ENCODE measurements around the gene TMEM151A. TPM values are rescaled to one million over a fixed set of nuclear protein-coding genes. Genes with fewer than 3 reads are reported as not detected.

The TMEM151A gene
- total RNA-seq, 1 donor, result 0.36 TPM

DNA sequence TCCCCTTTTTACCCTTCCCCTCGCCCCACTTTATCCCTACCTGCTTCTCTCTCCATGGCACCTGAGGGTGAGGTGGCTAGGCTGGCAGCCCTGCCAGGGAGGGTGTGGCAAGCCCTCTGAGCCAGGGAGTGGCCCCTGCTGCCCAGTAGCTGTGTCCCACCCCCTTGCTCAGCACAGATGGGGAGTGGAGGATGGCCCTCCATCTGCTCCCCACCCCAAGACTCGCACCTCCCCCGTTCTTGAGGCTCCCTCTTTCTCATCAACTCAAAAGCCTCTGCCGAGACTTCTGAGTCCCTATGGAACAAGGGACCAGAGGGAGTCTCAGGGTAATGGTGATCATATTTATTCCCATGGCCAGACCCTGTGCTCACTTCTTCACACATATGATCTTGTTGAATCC is 1.7 kb downstream of the TMEM151A start:
- peak; percentile 74 for DNase-seq (ENCODE audit: insufficient read length, low spot score, missing footprints)
- H2AFZ ChIP-seq (ENCODE audit: low read length), result no peak overlapping the region
- H4K20me1 ChIP-seq (ENCODE audit: insufficient read depth, low read length), result no peaks in the 10 kb centered on the region
- H3K27ac ChIP-seq (ENCODE audit: low read depth, low read length), result no peak overlapping the region
- no peak overlapping the region for H3K4me2 ChIP-seq (ENCODE audit: insufficient read depth, low read length)
- H3K36me3 ChIP-seq (ENCODE audit: insufficient read depth, low read length), result no peaks in the 10 kb centered on the region
- no peak overlapping the region for H3K4me3 ChIP-seq (ENCODE audit: insufficient read depth, low read length)
- peaks cover 10% of the 10 kb centered on the region for H3K4me1 ChIP-seq (ENCODE audit: insufficient read depth, low read length)
- TF ChIP-seq, protein P1, sequence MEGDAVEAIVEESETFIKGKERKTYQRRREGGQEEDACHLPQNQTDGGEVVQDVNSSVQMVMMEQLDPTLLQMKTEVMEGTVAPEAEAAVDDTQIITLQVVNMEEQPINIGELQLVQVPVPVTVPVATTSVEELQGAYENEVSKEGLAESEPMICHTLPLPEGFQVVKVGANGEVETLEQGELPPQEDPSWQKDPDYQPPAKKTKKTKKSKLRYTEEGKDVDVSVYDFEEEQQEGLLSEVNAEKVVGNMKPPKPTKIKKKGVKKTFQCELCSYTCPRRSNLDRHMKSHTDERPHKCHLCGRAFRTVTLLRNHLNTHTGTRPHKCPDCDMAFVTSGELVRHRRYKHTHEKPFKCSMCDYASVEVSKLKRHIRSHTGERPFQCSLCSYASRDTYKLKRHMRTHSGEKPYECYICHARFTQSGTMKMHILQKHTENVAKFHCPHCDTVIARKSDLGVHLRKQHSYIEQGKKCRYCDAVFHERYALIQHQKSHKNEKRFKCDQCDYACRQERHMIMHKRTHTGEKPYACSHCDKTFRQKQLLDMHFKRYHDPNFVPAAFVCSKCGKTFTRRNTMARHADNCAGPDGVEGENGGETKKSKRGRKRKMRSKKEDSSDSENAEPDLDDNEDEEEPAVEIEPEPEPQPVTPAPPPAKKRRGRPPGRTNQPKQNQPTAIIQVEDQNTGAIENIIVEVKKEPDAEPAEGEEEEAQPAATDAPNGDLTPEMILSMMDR (IDR thresholded peaks at IDR 0.05; ENCODE audit: extremely low read depth, low read depth, low read length), result no peak
- H3K79me2 ChIP-seq (ENCODE audit: insufficient read depth, low read length), result peaks cover 5% of the 10 kb centered on the region
- no peaks in the 10 kb centered on the region for H3K9me3 ChIP-seq (ENCODE audit: low read depth, low read length)
- peaks cover 43% of the 10 kb centered on the region for H3K27me3 ChIP-seq (ENCODE audit: insufficient read depth, low read length)

DNA sequence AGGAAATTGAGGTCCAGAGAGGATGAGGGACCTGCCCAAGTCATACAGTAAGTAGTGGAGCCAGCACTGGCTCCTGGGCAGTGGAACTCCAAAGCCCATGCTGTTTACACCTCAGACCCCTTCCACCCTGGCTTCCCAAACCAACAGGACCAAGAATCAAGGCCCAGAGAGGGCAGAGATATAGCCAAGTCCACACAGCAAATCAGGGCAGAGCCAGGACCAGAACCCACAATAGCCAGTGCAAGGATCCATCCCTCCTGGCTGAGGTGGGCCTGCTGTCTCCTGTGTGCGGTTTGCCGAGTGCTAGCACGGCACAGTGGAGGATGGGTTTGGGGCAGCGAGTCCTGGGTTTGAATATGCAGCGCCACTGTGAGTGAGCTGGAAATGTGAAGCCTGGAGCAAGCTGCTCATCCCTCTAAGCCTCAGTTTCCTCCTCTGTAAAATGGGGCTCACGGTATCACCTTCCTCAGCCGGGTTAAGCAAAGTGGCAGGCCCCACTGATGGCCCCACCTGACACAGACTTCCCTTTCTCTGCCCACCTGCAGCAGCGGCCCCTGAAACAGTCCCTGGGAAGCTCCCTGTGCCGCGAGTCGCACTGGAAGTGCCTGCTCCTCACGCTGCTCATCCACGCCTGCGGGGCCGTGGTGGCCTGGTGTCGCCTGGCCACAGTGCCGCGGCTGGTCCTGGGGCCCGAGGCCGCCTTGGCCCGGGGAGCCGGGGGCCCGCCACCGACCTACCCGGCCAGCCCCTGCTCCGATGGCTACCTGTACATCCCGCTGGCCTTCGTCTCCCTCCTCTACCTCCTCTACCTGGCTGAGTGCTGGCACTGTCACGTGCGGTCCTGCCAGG is 2.3 kb downstream of the TMEM151A start:
- TF ChIP-seq, protein P1 (IDR thresholded peaks at IDR 0.05; ENCODE audit: extremely low read depth, low read depth, low read length), result no peak
- no peaks in the 10 kb centered on the region for H4K20me1 ChIP-seq (ENCODE audit: insufficient read depth, low read length)
- H3K27ac ChIP-seq (ENCODE audit: low read depth, low read length), result no peak overlapping the region
- no peak overlapping the region for H2AFZ ChIP-seq (ENCODE audit: low read length)
- peak; percentile 87 for DNase-seq (ENCODE audit: insufficient read length, low spot score, missing footprints)
- no peaks in the 10 kb centered on the region for H3K79me2 ChIP-seq (ENCODE audit: insufficient read depth, low read length)
- no peaks in the 10 kb centered on the region for H3K36me3 ChIP-seq (ENCODE audit: insufficient read depth, low read length)
- no peak overlapping the region for H3K4me2 ChIP-seq (ENCODE audit: insufficient read depth, low read length)
- H3K9me3 ChIP-seq (ENCODE audit: low read depth, low read length), result no peaks in the 10 kb centered on the region
- peaks cover 10% of the 10 kb centered on the region for H3K4me1 ChIP-seq (ENCODE audit: insufficient read depth, low read length)
- H3K4me3 ChIP-seq (ENCODE audit: insufficient read depth, low read length), result no peak overlapping the region
- H3K27me3 ChIP-seq (ENCODE audit: insufficient read depth, low read length), result peaks cover 43% of the 10 kb centered on the region

DNA sequence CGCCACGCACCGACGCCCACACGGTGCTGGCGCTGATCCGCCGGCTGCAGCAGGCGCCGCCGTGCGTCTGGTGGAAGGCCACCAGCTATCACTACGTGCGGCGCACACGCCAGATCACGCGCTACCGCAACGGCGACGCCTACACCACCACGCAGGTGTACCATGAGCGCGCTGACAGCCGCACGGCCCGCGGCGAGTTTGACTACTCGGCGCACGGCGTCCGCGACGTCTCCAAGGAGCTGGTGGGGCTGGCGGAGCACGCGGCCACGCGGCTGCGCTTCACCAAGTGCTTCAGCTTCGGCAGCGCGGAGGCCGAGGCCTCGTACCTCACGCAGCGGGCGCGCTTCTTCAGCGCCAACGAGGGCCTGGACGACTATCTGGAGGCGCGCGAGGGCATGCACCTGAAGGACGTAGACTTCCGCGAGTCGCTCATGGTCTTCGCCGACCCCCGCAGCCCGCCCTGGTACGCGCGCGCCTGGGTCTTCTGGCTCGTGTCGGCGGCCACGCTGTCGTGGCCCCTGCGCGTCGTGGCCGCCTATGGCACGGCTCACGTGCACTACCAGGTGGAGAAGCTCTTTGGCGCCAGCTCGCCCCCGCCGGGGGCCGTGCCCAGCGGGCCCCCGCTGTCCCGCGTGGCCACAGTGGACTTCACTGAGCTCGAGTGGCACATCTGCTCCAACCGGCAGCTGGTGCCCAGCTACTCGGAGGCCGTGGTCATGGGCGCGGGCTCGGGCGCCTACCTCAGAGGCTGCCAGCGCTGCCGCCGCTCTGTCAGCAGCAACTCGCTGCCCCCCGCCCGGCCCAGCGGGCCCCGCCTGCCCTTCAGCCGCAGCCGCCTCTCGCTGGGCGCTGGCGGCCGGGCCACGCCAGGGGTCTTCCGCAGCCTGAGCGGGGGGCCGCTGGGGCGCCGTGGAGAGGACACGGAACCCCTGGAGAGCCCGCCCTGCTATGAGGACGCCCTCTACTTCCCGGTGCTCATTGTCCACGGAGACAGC is 3.2 kb downstream of the TMEM151A start:
- no peak overlapping the region for H3K4me3 ChIP-seq (ENCODE audit: insufficient read depth, low read length)
- peaks cover 43% of the 10 kb centered on the region for H3K27me3 ChIP-seq (ENCODE audit: insufficient read depth, low read length)

More for the DNA sequence above, 3.2 kb downstream of the TMEM151A start:
- peaks cover 3% of the 10 kb centered on the region for H3K4me1 ChIP-seq (ENCODE audit: insufficient read depth, low read length)
- H3K27ac ChIP-seq (ENCODE audit: low read depth, low read length), result no peak overlapping the region
- no peaks in the 10 kb centered on the region for H3K79me2 ChIP-seq (ENCODE audit: insufficient read depth, low read length)
- H2AFZ ChIP-seq (ENCODE audit: low read length), result no peak overlapping the region
- no peak overlapping the region for H3K4me2 ChIP-seq (ENCODE audit: insufficient read depth, low read length)
- H3K9me3 ChIP-seq (ENCODE audit: low read depth, low read length), result no peaks in the 10 kb centered on the region
- DNase-seq (ENCODE audit: insufficient read length, low spot score, missing footprints), result peak; percentile 58
- H4K20me1 ChIP-seq (ENCODE audit: insufficient read depth, low read length), result no peaks in the 10 kb centered on the region
- TF ChIP-seq, protein P1 (IDR thresholded peaks at IDR 0.05; ENCODE audit: extremely low read depth, low read depth, low read length), result no peak
- no peaks in the 10 kb centered on the region for H3K36me3 ChIP-seq (ENCODE audit: insufficient read depth, low read length)
